HCT116 (cell line): ENCODE results near the gene ZMYND11. TPM values are rescaled to one million over a fixed set of nuclear protein-coding genes. Genes with fewer than 3 reads are reported as not detected.
A peak's percentile ranks its signal among the peaks of the same experiment; 100 is the strongest.

Experiments used
- ATAC-seq: fragments of 200-7000 bp; cut with Tn5 transposase; 2 replicates; pipeline ENCODE4 v1.9.1; 2020; ENCODE audit warnings: mild to moderate bottlenecking, moderate library complexity
- BruUV-seq: library from RNA; stranded (reverse); fragments of 400-500 nt; replicated peaks from 2 replicates; lab custom pipeline; 2021; lab: Mats Ljungman, UMichigan
- CTCF ChIA-PET: fragments of 300-600 bp; sonication (Branson Sonifier 250); formaldehyde crosslinking; loops from one replicate; lab custom pipeline; 2021; ENCODE audit warnings: antibody characterized with exemption; lab: Charles Lee
- POLR2A ChIA-PET: fragments of 300-600, 350-600 bp; sonication (Branson Sonifier 250); formaldehyde crosslinking; loops from one replicate; lab custom pipeline; 2021; ENCODE audit warnings: antibody characterized with exemption; lab: Charles Lee
- RAD21 ChIA-PET, 2 experiments: fragments of 300-600 bp; sonication (Branson Sonifier 250); formaldehyde crosslinking; loops; one replicate each; lab custom pipeline; 2023; ENCODE audit warnings: low total read pairs in 2 of 2; ENCODE audit not compliant: uncharacterized antibody in 2 of 2, unreplicated experiment in 2 of 2, low non-redundant PET in 1 of 2; lab: Charles Lee
- DNase-seq: peaks from one replicate; pipeline ENCODE4 v3.0.0-alpha.2; 2010; ENCODE audit warnings: low read depth, low spot score
- H2AFZ ChIP-seq: fragments of 200-600 bp; shearing (Covaris generic), sonication (generic); 2 replicates; pipeline ENCODE4 v1.6.1; 2017; ENCODE audit warnings: low read depth, mixed run types, mixed read lengths, antibody characterized with exemption, low read length; ENCODE audit not compliant: poor library complexity, severe bottlenecking
- H3K27ac ChIP-seq: 2 replicates; pipeline ENCODE4 v1.5.1; 2012; ENCODE audit warnings: low read depth, low read length
- H3K27me3 ChIP-seq: fragments of 200-600 bp; sonication (generic); 2 replicates; pipeline ENCODE4 v1.6.1; 2016; ENCODE audit warnings: mixed run types, low read length, mixed read lengths; ENCODE audit not compliant: insufficient read depth
- H3K36me3 ChIP-seq, 2 experiments: fragments of 200-500 bp in 1 of 2; fragments of 200-600 bp in 1 of 2; sonication (Bioruptor generic) in 1 of 2; sonication (generic) in 1 of 2; 2 replicates each; pipeline versions ENCODE4 v1.5.1 to v1.6.1; 2014 to 2016; ENCODE audit warnings: low read length in 2 of 2, inconsistent platforms in 1 of 2, mixed read lengths in 1 of 2, mixed run types in 1 of 2; ENCODE audit not compliant: insufficient read depth in 2 of 2, control insufficient read depth in 1 of 2
- H3K4me1 ChIP-seq, 2 experiments: fragments of 200-600 bp in 1 of 2; sonication (generic) in 1 of 2; 2 replicates each; pipeline versions ENCODE4 v1.5.1 to v1.6.1; 2012 to 2017; ENCODE audit warnings: low read length in 2 of 2, inconsistent platforms in 1 of 2, mild to moderate bottlenecking in 1 of 2, mixed read lengths in 1 of 2, mixed run types in 1 of 2, moderate library complexity in 1 of 2; ENCODE audit not compliant: insufficient read depth in 2 of 2, control insufficient read depth in 1 of 2
- H3K4me2 ChIP-seq: fragments of 200-600 bp; sonication (generic); 2 replicates; pipeline ENCODE4 v1.6.1; 2017; ENCODE audit warnings: mixed run types, low read length, mixed read lengths
- H3K4me3 ChIP-seq, 2 experiments: fragments of 200-600 bp in 1 of 2; sonication (generic) in 1 of 2; replicated peaks in 1 of 2; 2 replicates each; pipeline ENCODE4 v1.5.1; 2011 to 2016; ENCODE audit warnings: low read length in 2 of 2, control low read depth in 1 of 2, low read depth in 1 of 2, mild to moderate bottlenecking in 1 of 2, mixed read lengths in 1 of 2, mixed run types in 1 of 2
- H3K79me2 ChIP-seq: fragments of 200-600 bp; sonication (generic); 2 replicates; pipeline ENCODE4 v1.6.1; 2017; ENCODE audit warnings: mild to moderate bottlenecking, mixed run types, low read length, moderate library complexity, mixed read lengths; ENCODE audit not compliant: insufficient read depth
- H3K9ac ChIP-seq: fragments of 200-600 bp; sonication (generic); 2 replicates; pipeline ENCODE4 v1.6.1; 2016; ENCODE audit warnings: low read length, mixed read lengths
- H3K9me2 ChIP-seq: fragments of 200-600 bp; sonication (generic), shearing (Covaris generic); 2 replicates; pipeline ENCODE4 v1.6.1; 2017; ENCODE audit warnings: mixed run types, mild to moderate bottlenecking, moderate library complexity; ENCODE audit not compliant: insufficient read depth
- H3K9me3 ChIP-seq, 2 experiments: fragments of 200-500 bp in 1 of 2; fragments of 200-600 bp in 1 of 2; sonication (Bioruptor generic) in 1 of 2; sonication (generic) in 1 of 2; 2 replicates each; pipeline ENCODE4 v1.6.1; 2014 to 2017; ENCODE audit warnings: low read length in 2 of 2, mixed read lengths in 2 of 2, inconsistent platforms in 1 of 2, low read depth in 1 of 2, mild to moderate bottlenecking in 1 of 2, mixed run types in 1 of 2, moderate library complexity in 1 of 2; ENCODE audit not compliant: control insufficient read depth in 1 of 2, insufficient read depth in 1 of 2
- H4K20me1 ChIP-seq: fragments of 200-600 bp; sonication (generic), shearing (Covaris generic); 2 replicates; pipeline ENCODE4 v1.6.1; 2017; ENCODE audit warnings: mixed run types, mild to moderate bottlenecking, moderate library complexity; ENCODE audit not compliant: insufficient read depth
- CBX3 ChIP-seq: IDR thresholded peaks from 2 replicates; pipeline ENCODE4 v1.6.1; 2012; ENCODE audit warnings: low read depth
- CEBPB ChIP-seq: IDR thresholded peaks from 2 replicates; pipeline ENCODE4 v1.6.1; 2012; ENCODE audit warnings: low read depth
- FOSL1 ChIP-seq: IDR thresholded peaks from 2 replicates; pipeline ENCODE4 v1.6.1; 2012; ENCODE audit warnings: low read depth
- JUND ChIP-seq: IDR thresholded peaks from 2 replicates; pipeline ENCODE4 v1.6.1; 2012
- POLR2AphosphoS5 ChIP-seq: IDR thresholded peaks from 2 replicates; pipeline ENCODE4 v1.6.1; 2011; ENCODE audit warnings: mild to moderate bottlenecking, low read depth, low read length, moderate library complexity
- RAD21 ChIP-seq: IDR thresholded peaks from 2 replicates; pipeline ENCODE4 v1.6.1; 2012; ENCODE audit warnings: low read depth, mild to moderate bottlenecking
- SP1 ChIP-seq: IDR thresholded peaks from 2 replicates; pipeline ENCODE4 v1.6.1; 2012; ENCODE audit warnings: low read depth
- SRF ChIP-seq: IDR thresholded peaks from 2 replicates; pipeline ENCODE4 v1.6.1; 2012; ENCODE audit warnings: low read depth
- intact Hi-C: fragments of 100-400 bp; cut with micrococcal nuclease; formaldehyde crosslinking; loops from 2 replicates; pipeline ENCODE4 v1.10.0; 2022
- total RNA-seq: library from RNA; stranded (reverse); gene quantifications from one replicate; pipeline ENCODE4 v1.2.1, GENCODE V29; 2021; ENCODE audit not compliant: unreplicated experiment
- TF ChIP-seq, protein P1 (sequence below), 3 experiments: fragments of 200-600 bp in 1 of 3; sonication (generic) in 1 of 3; IDR thresholded peaks in 2 of 3; conservative IDR thresholded peaks in 1 of 3; 2 replicates each; pipeline ENCODE4 v1.5.1; 2012 to 2017; ENCODE audit warnings: low read depth in 2 of 3, low read length in 2 of 3, antibody characterized with exemption in 1 of 3, borderline replicate concordance in 1 of 3, control low read depth in 1 of 3, mild to moderate bottlenecking in 1 of 3, mixed read lengths in 1 of 3, mixed run types in 1 of 3, moderate library complexity in 1 of 3; ENCODE audit not compliant: insufficient read depth in 1 of 3

Gene ZMYND11
- total RNA-seq, 1 experiment from 2014 or later = 28.3 TPM

GRCh38 chr10:92153-92552 is 43.1 kb upstream of the ZMYND11 start (continued):
- no peak for TF ChIP-seq SRF
- no peak for TF ChIP-seq POLR2AphosphoS5

DNA sequence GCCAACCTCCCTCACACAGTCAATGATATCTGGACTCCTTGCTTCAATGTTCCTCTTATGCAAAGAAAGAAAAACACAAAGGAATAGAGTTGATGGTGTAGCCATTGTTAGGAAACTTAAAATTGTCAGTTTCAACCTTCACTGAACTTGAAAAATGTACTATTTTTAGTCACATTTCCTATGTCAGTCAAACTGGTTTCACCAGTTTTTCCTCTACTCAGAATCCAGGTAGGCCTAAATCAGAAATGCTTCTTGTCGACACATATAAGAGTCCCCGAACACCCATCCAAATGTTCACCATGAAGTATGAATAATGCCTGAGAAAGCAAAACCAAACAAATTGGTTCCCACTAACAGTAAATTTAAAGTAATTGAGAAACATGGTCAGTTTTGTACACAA is 42.4 kb upstream of the ZMYND11 start:
- no TSS peak for BruUV-seq
- H3K4me2 ChIP-seq = peak overlapping the region; percentile 73
- no peak for ATAC-seq
- H3K27ac ChIP-seq = peak overlapping the region; percentile 48; the same call in 1 of the 2 replicates
- no peaks in the 10 kb centered on the region; a peak in 1 of 4 replicates for H3K36me3 ChIP-seq
- intact Hi-C loops = no loop called here
- CTCF ChIA-PET = no interaction called here
- peaks cover 3 to 11% of the 10 kb centered on the region in 2 experiments; a peak in 2 of 4 replicates for H3K9me3 ChIP-seq
- H3K4me3 ChIP-seq = peak overlapping the region in 1 of 2 experiments; percentile 42; a peak in 2 of 4 replicates
- no peaks in the 10 kb centered on the region for H3K79me2 ChIP-seq
- no peaks in the 10 kb centered on the region for H3K27me3 ChIP-seq
- DNase-seq = no peak
- H3K9ac ChIP-seq = no peak overlapping the region
- H4K20me1 ChIP-seq = no peaks in the 10 kb centered on the region
- peaks cover 19 to 28% of the 10 kb centered on the region in 2 experiments for H3K4me1 ChIP-seq
- H2AFZ ChIP-seq = peak overlapping the region; percentile 95
- RAD21 ChIA-PET = no interaction called here
- TF ChIP-seq CBX3 = 0 out of 2 replicates have a peak, but pooled peaks have one; percentile 22
- TF ChIP-seq CEBPB = no peak; the same call in 1 of the 2 replicates
- peak; percentile 81 for TF ChIP-seq SP1
- peak; percentile 11; the same call in 1 of the 2 replicates for TF ChIP-seq FOSL1
- peak; percentile 22; the same call in 1 of the 2 replicates for TF ChIP-seq POLR2AphosphoS5
- TF ChIP-seq, protein P1, sequence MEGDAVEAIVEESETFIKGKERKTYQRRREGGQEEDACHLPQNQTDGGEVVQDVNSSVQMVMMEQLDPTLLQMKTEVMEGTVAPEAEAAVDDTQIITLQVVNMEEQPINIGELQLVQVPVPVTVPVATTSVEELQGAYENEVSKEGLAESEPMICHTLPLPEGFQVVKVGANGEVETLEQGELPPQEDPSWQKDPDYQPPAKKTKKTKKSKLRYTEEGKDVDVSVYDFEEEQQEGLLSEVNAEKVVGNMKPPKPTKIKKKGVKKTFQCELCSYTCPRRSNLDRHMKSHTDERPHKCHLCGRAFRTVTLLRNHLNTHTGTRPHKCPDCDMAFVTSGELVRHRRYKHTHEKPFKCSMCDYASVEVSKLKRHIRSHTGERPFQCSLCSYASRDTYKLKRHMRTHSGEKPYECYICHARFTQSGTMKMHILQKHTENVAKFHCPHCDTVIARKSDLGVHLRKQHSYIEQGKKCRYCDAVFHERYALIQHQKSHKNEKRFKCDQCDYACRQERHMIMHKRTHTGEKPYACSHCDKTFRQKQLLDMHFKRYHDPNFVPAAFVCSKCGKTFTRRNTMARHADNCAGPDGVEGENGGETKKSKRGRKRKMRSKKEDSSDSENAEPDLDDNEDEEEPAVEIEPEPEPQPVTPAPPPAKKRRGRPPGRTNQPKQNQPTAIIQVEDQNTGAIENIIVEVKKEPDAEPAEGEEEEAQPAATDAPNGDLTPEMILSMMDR (IDR thresholded peaks at IDR 0.05 in 2 of 3, conservative IDR thresholded peaks at IDR 0.05 in 1 of 3; ENCODE audit: borderline replicate concordance in 1 of 3, insufficient read depth in 1 of 3, low read depth in 2 of 3, low read length in 2 of 3) = no peak
- 0 out of 2 replicates have a peak, but pooled peaks have one; percentile 27 for TF ChIP-seq RAD21
- peak; percentile 49; the same call in 1 of the 2 replicates for TF ChIP-seq JUND
- POLR2A ChIA-PET = no interaction called here
- H3K9me2 ChIP-seq = no peaks in the 10 kb centered on the region
